Right lobe of liver (tissue), 6 donors: ENCODE data around the gene KANSL2. TPM values are rescaled to one million over a fixed set of nuclear protein-coding genes. Genes with fewer than 3 reads are reported as not detected.

Experiments used
- ATAC-seq, 4 donors: fragments of 200-7000 bp; cut with Tn5 transposase; one replicate each; pipeline ENCODE4 v1.9.1; 2020; ENCODE audit warnings: mild to moderate bottlenecking in 4 of 4, moderate library complexity in 4 of 4
- DNase-seq, 3 donors: peaks; one replicate each; pipeline ENCODE4 v3.0.0-alpha.2; 2020
- H3K27ac ChIP-seq, 3 donors: fragments of 200-600 bp; one replicate each; pipeline ENCODE4 v1.8.0; 2022
- H3K27me3 ChIP-seq, 2 donors: fragments of 200-600 bp; one replicate each; pipeline ENCODE4 v1.8.0; 2022
- H3K36me3 ChIP-seq, 4 donors: fragments of 200-600 bp; sonication (generic) in 1 of 4; one replicate each; pipeline versions ENCODE4 v1.5.1 to v1.8.0; 2017 to 2022; ENCODE audit warnings: control low read depth in 1 of 4
- H3K4me1 ChIP-seq, 4 donors: fragments of 200-600 bp; sonication (generic) in 1 of 4; one replicate each; pipeline versions ENCODE4 v1.5.1 to v1.8.0; 2017 to 2022; ENCODE audit warnings: control low read depth in 1 of 4
- H3K4me3 ChIP-seq, 3 donors: fragments of 200-600 bp; one replicate each; pipeline ENCODE4 v1.8.0; 2022
- H3K9me3 ChIP-seq, 4 donors: fragments of 200-600 bp; sonication (generic) in 1 of 4; one replicate each; pipeline versions ENCODE4 v1.5.1 to v1.8.0; 2017 to 2022; ENCODE audit warnings: control low read depth in 1 of 4
- POLR2A ChIP-seq: fragments of 450-650 bp; IDR thresholded peaks from one replicate; pipeline ENCODE4 v1.6.1; 2017; ENCODE audit warnings: antibody characterized with exemption, mild to moderate bottlenecking
- WGBS: methylation state at CpG from one replicate; pipeline ENCODE4 v1.1.6; 2018; ENCODE audit warnings: low coverage, low lambda C conversion rate; ENCODE audit not compliant: insufficient coverage; ENCODE audit errors: missing lambda C conversion rate; 5-methylcytosine and 5-hydroxymethylcytosine counted together
- intact Hi-C, 2 donors: fragments of 100-400 bp; cut with DNase I; formaldehyde crosslinking; loops; one replicate each; pipeline versions ENCODE4 v1.11.2 to v1.14.1; 2022
- total RNA-seq, 6 experiments: library from RNA; depleted of rRNA in 2 of 6; stranded (reverse); fragments of >200 nt in 2 of 6; fragmentation: NEBNext Ultra II Directional in 3 of 6; extraction: Animal tissue kit (Norgen Biotek cat#: 25700) in 3 of 6; gene quantifications; one replicate each; pipeline versions ENCODE4 v1.1.0 to v1.2.4, GENCODE V29; 2016 to 2023
- TF ChIP-seq, protein P1 (sequence below), 4 donors: fragments of 200-600 bp in 3 of 4; fragments of 450-650 bp in 1 of 4; IDR thresholded peaks; one replicate each; pipeline versions ENCODE4 v1.5.1 to v1.8.0; 2016 to 2022; ENCODE audit warnings: antibody characterized with exemption in 4 of 4, mild to moderate bottlenecking in 2 of 4
- donor health status: DM: no; HTN: yes; CAD: no.
- donor health status: DM: no; HTN: no; CAD: no.
- donor health status: DM: no; HTN: no; CAD: no.
- donor health status: DM: no; HTN: yes; CAD: no.
- donor health status: DM: no; HTN: yes; CAD: no.

The KANSL2 gene
- total RNA-seq, 6 experiments from 2014 or later: 6.4 to 24.3 (median 12.0) TPM

DNA sequence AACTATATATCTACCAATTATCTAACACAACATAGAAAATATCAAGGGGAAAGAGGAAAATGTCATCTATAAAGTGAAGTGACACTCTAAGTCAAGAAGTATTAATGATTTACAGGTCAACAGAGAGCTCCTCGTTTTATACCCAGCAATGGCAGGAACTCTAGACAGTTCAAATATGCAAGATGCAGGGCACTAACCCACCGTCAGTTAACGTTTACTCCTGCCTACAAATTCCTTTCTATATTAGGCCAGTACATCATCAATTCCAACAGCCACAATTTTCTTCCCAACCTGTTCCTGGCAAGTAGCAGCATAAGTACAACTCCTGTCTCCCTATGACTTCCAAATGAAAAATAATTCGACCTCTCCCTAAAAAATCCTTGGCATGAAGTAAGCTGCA lies 9.0 kb upstream of the KANSL2 start:
- H3K27ac ChIP-seq: no peak overlapping the region
- ATAC-seq (no peak), DNase-seq (no peak)
- peaks cover 0 to 43% (median 27%) of the 10 kb centered on the region in 4 donors for H3K36me3 ChIP-seq
- intact Hi-C loops: no loop called here
- no peaks in the 10 kb centered on the region for H3K9me3 ChIP-seq
- H3K27me3 ChIP-seq: no peaks in the 10 kb centered on the region
- no peak overlapping the region for H3K4me3 ChIP-seq
- WGBS: 40% methylated on average over 4 of the region's 4 CpGs
- no peaks in the 10 kb centered on the region for H3K4me1 ChIP-seq
- no peak for TF ChIP-seq POLR2A
- TF ChIP-seq, protein P1, sequence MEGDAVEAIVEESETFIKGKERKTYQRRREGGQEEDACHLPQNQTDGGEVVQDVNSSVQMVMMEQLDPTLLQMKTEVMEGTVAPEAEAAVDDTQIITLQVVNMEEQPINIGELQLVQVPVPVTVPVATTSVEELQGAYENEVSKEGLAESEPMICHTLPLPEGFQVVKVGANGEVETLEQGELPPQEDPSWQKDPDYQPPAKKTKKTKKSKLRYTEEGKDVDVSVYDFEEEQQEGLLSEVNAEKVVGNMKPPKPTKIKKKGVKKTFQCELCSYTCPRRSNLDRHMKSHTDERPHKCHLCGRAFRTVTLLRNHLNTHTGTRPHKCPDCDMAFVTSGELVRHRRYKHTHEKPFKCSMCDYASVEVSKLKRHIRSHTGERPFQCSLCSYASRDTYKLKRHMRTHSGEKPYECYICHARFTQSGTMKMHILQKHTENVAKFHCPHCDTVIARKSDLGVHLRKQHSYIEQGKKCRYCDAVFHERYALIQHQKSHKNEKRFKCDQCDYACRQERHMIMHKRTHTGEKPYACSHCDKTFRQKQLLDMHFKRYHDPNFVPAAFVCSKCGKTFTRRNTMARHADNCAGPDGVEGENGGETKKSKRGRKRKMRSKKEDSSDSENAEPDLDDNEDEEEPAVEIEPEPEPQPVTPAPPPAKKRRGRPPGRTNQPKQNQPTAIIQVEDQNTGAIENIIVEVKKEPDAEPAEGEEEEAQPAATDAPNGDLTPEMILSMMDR (IDR thresholded peaks at IDR 0.05): no peak

DNA sequence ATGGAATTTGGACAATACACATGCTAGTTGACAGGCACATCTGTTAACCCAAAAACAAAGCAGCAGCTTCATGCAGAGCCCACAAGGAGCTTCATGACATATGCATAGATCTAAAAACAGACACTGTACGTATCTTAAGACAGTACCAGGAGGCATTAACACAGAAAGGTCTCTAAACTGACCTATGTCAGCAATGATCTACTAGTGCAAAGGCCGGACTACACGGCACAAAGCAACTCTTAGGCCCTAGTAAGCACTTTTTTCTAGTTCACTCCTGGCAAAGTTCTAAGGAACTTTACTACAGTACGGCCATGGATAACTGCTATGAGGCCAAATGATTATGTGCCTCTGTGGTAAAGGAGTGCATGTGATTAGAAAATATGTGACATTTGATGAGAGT lies 8.4 kb upstream of the KANSL2 start:
- Histone ChIP-seq H3K4me3 (no peak overlapping the region), H3K27ac (no peak overlapping the region), H3K9me3 (no peaks in the 10 kb centered on the region), H3K36me3 (peaks cover 0 to 38% (median 24%) of the 10 kb centered on the region in 4 donors), H3K27me3 (no peaks in the 10 kb centered on the region), H3K4me1 (no peaks in the 10 kb centered on the region)
- no peak for ATAC-seq
- intact Hi-C loops: no loop called here
- no peak for DNase-seq
- TF ChIP-seq, protein P1 (IDR thresholded peaks at IDR 0.05): no peak
- no peak for TF ChIP-seq POLR2A
- WGBS: 46% methylated on average over 3 of the region's 4 CpGs

DNA sequence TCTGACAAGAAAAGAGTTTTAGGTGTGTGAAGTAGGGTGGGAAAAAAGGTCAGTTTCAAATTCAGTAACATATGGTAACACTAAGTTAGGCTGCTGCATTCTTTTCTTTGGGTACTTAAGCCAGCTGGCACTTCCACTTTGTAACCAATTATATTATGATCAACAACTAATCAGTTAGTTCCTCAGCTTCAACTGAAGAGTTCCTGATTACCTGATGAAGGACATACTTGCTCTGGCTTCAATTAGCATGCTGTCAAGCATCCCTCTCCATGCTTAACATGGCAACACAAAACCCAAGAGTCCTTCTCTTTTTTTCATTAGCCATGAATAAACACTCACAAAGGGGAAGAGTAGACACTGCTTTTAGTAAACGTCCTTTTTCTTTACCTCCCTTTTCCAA lies 6.8 kb upstream of the KANSL2 start:
- Histone ChIP-seq H3K36me3 (peaks cover 0 to 22% (median 16%) of the 10 kb centered on the region in 4 donors), H3K27ac (no peak overlapping the region), H3K4me3 (no peak overlapping the region), H3K4me1 (no peaks in the 10 kb centered on the region), H3K9me3 (no peaks in the 10 kb centered on the region), H3K27me3 (no peaks in the 10 kb centered on the region)
- 45% methylated on average over 1 of the region's 1 CpG for WGBS
- intact Hi-C loops: no loop called here
- ATAC-seq (no peak), DNase-seq (no peak)
- TF ChIP-seq, protein P1 (IDR thresholded peaks at IDR 0.05): no peak
- no peak for TF ChIP-seq POLR2A

DNA sequence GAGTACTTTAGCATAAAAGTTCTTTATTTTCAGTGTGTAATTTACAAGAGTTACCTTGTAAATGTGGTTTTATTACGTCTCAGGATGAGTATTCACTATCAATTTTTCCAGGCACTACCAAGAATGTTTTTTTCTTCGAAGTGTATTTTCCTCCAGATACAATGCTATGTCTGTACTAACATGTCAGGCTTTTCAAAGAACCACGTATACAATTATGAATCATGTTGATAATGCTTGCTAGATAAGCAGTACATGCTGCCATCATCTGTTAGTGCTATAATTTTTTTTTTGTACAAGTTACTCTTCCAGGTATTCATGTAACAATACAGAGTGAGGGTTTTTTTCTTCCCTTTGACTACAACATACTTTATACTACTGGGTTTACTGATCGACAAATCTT lies 5.6 kb upstream of the KANSL2 start:
- no peak for DNase-seq
- no peaks in the 10 kb centered on the region for H3K27me3 ChIP-seq
- no peaks in the 10 kb centered on the region for H3K9me3 ChIP-seq
- H3K36me3 ChIP-seq: peaks cover 0 to 9% (median 6%) of the 10 kb centered on the region in 4 donors
- H3K4me3 ChIP-seq: no peak overlapping the region
- H3K27ac ChIP-seq: no peak overlapping the region
- no peak for ATAC-seq
- intact Hi-C loops: no loop called here
- no peak for TF ChIP-seq POLR2A
- TF ChIP-seq, protein P1 (IDR thresholded peaks at IDR 0.05): no peak
- no peaks in the 10 kb centered on the region for H3K4me1 ChIP-seq
- 83% methylated on average over 4 of the region's 4 CpGs for WGBS
